HUES48 (cell line): ENCODE results near the gene EIF3J.

Source experiments
- H3K27ac ChIP-seq: one replicate; pipeline ENCODE4 v1.7.0; 2013; ENCODE audit warnings: low read depth, low read length, inconsistent platforms
- H3K27me3 ChIP-seq: 2 replicates; pipeline ENCODE4 v1.6.1; 2013; ENCODE audit warnings: mild to moderate bottlenecking, low read length; ENCODE audit not compliant: control insufficient read depth, insufficient read depth
- H3K36me3 ChIP-seq: 2 replicates; pipeline ENCODE4 v1.6.1; 2013; ENCODE audit warnings: low read length; ENCODE audit not compliant: control insufficient read depth, insufficient read depth
- H3K4me1 ChIP-seq: 2 replicates; pipeline ENCODE4 v1.6.1; 2013; ENCODE audit warnings: mild to moderate bottlenecking, low read length; ENCODE audit not compliant: control insufficient read depth, insufficient read depth
- H3K4me3 ChIP-seq: 2 replicates; pipeline ENCODE4 v1.5.1; 2013; ENCODE audit warnings: mild to moderate bottlenecking, low read depth, low read length
- H3K9ac ChIP-seq: 2 replicates; pipeline ENCODE4 v1.6.1; 2013; ENCODE audit warnings: mild to moderate bottlenecking, low read depth, low read length, moderate library complexity
- H3K9me3 ChIP-seq: 2 replicates; pipeline ENCODE4 v1.6.1; 2013; ENCODE audit warnings: low read length; ENCODE audit not compliant: control insufficient read depth, insufficient read depth

EIF3J gene

GRCh38 chr15:44568338-44568737 lies 31.4 kb downstream of the EIF3J start:
- Histone ChIP-seq H3K4me1 (no peaks in the 10 kb centered on the region), H3K9ac (no peak overlapping the region), H3K27ac (no peak overlapping the region), H3K4me3 (no peak overlapping the region), H3K27me3 (no peaks in the 10 kb centered on the region), H3K9me3 (peaks cover 16% of the 10 kb centered on the region), H3K36me3 (peaks cover 67% of the 10 kb centered on the region)

GRCh38 chr15:44569316-44569715 lies 32.4 kb downstream of the EIF3J start:
- Histone ChIP-seq H3K27me3 (no peaks in the 10 kb centered on the region), H3K36me3 (peaks cover 62% of the 10 kb centered on the region), H3K4me3 (no peak overlapping the region), H3K9me3 (peaks cover 13% of the 10 kb centered on the region), H3K9ac (no peak overlapping the region), H3K4me1 (no peaks in the 10 kb centered on the region), H3K27ac (no peak overlapping the region)

- H3K36me3 ChIP-seq, result peaks cover 52% of the 10 kb centered on the region
- H3K27ac ChIP-seq, result no peak overlapping the region
- H3K9me3 ChIP-seq, result peaks cover 3% of the 10 kb centered on the region; the same call in 1 of the 2 replicates
- H3K4me3 ChIP-seq, result no peak overlapping the region
- no peak overlapping the region for H3K9ac ChIP-seq
- H3K4me1 ChIP-seq, result no peaks in the 10 kb centered on the region
- no peaks in the 10 kb centered on the region for H3K27me3 ChIP-seq
These were observed 33.4 kb downstream of the EIF3J start for GRCh38 chr15:44570361-44570760.

GRCh38 chr15:44573386-44573785 lies 36.4 kb downstream of the EIF3J start:
- Histone ChIP-seq H3K4me1 (no peaks in the 10 kb centered on the region), H3K27ac (no peak overlapping the region), H3K27me3 (no peaks in the 10 kb centered on the region), H3K9me3 (no peaks in the 10 kb centered on the region), H3K4me3 (no peak overlapping the region), H3K36me3 (peaks cover 26% of the 10 kb centered on the region), H3K9ac (no peak overlapping the region)

- Histone ChIP-seq H3K36me3 (peaks cover 24% of the 10 kb centered on the region), H3K4me3 (no peak overlapping the region), H3K4me1 (no peaks in the 10 kb centered on the region), H3K9ac (no peak overlapping the region), H3K27me3 (no peaks in the 10 kb centered on the region), H3K9me3 (no peaks in the 10 kb centered on the region), H3K27ac (no peak overlapping the region)
These were observed 37.8 kb downstream of the EIF3J start for GRCh38 chr15:44574734-44575133.

- H3K27me3 ChIP-seq, result no peaks in the 10 kb centered on the region
- H3K9me3 ChIP-seq, result no peaks in the 10 kb centered on the region
- no peak overlapping the region for H3K27ac ChIP-seq
- no peaks in the 10 kb centered on the region for H3K4me1 ChIP-seq
- H3K4me3 ChIP-seq, result no peak overlapping the region
- H3K36me3 ChIP-seq, result peaks cover 42% of the 10 kb centered on the region
- H3K9ac ChIP-seq, result no peak overlapping the region
These were observed 43.2 kb downstream of the EIF3J start for GRCh38 chr15:44580105-44580504.

- Histone ChIP-seq H3K27ac (no peak overlapping the region), H3K4me3 (no peak overlapping the region), H3K27me3 (no peaks in the 10 kb centered on the region), H3K36me3 (peaks cover 78% of the 10 kb centered on the region), H3K4me1 (no peaks in the 10 kb centered on the region), H3K9me3 (no peaks in the 10 kb centered on the region), H3K9ac (no peak overlapping the region)
These were observed 47.3 kb downstream of the EIF3J start for GRCh38 chr15:44584162-44584749.

- H3K9ac ChIP-seq, result no peak overlapping the region
- no peak overlapping the region for H3K27ac ChIP-seq
- H3K36me3 ChIP-seq, result peaks cover 81% of the 10 kb centered on the region
- no peaks in the 10 kb centered on the region for H3K9me3 ChIP-seq
- H3K4me1 ChIP-seq, result no peaks in the 10 kb centered on the region
- no peak overlapping the region for H3K4me3 ChIP-seq
- H3K27me3 ChIP-seq, result no peaks in the 10 kb centered on the region
These were observed 48.7 kb downstream of the EIF3J start for GRCh38 chr15:44585633-44586032.

GRCh38 chr15:44588541-44588940 lies 51.6 kb downstream of the EIF3J start:
- H3K4me1 ChIP-seq, result no peaks in the 10 kb centered on the region
- peaks cover 90% of the 10 kb centered on the region for H3K36me3 ChIP-seq
- H3K4me3 ChIP-seq, result no peak overlapping the region
- H3K27ac ChIP-seq, result no peak overlapping the region
- H3K27me3 ChIP-seq, result no peaks in the 10 kb centered on the region
- H3K9me3 ChIP-seq, result no peaks in the 10 kb centered on the region
- H3K9ac ChIP-seq, result no peak overlapping the region

- Histone ChIP-seq H3K27ac (no peak overlapping the region), H3K9me3 (no peaks in the 10 kb centered on the region), H3K27me3 (no peaks in the 10 kb centered on the region), H3K4me1 (no peaks in the 10 kb centered on the region), H3K36me3 (peaks cover 86% of the 10 kb centered on the region), H3K9ac (no peak overlapping the region), H3K4me3 (no peak overlapping the region)
These were observed 54.4 kb downstream of the EIF3J start for GRCh38 chr15:44591326-44591725.

- peaks cover 86% of the 10 kb centered on the region for H3K36me3 ChIP-seq
- H3K27me3 ChIP-seq, result no peaks in the 10 kb centered on the region
- H3K4me3 ChIP-seq, result no peak overlapping the region
- no peak overlapping the region for H3K27ac ChIP-seq
- no peaks in the 10 kb centered on the region for H3K4me1 ChIP-seq
- H3K9me3 ChIP-seq, result no peaks in the 10 kb centered on the region
- H3K9ac ChIP-seq, result no peak overlapping the region
These were observed 56.2 kb downstream of the EIF3J start for GRCh38 chr15:44593042-44593736.
